Hematopoietic multipotent progenitor cell treated with erythropoietin and hydrocortisone succinate and interleukin-3 and kit ligand, for 8 days (in vitro differentiated cells): ENCODE results near the gene CREB3.

Experiments
- DNase-seq: peaks from one replicate; pipeline ENCODE4 v3.0.0-alpha.2; 2015

CREB3 gene

DNA sequence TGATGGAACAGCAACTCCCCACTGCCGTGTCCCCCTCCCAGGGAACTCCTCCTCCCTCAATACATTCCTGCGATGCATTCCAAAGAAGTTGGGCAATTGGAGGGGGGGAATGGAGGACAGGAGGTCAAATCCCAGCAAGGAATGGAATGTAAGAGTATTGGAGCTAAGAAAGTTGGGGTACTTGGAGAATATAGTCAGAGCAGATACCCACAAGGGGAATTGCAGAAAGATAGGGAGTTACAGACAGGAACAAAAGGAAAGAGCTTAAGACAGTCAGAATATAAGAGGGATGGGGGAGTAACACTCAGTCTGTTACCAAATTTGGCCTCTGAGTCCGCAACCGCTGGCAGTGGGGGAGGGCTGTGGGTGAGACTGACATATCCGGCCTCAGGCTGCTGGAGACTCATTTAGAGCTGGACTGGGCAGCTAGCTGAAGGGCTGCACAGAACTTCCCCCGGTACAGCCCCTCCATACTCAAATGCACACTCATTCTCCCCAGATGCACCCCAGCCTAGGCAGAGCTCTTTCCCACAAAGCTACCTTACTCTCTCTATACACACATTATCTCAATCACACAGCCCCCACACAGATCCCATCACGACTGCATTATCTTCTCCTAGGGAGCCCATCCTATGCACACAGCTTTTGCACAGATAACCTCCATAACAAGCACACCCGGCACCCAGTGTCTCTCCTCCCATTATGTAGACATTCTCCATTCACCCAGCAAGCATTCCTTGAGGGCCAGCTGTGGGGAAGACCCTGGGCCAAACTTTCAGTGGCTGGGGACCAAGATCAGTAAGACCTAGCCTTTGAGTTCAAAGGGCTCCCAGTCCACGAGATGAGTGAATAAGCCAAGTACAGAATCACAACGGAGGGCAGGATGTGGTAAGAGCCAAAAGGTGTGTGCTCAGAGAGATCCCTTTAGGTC is 4.2 kb upstream of the CREB3 start:
- peak; percentile 94 for DNase-seq

DNA sequence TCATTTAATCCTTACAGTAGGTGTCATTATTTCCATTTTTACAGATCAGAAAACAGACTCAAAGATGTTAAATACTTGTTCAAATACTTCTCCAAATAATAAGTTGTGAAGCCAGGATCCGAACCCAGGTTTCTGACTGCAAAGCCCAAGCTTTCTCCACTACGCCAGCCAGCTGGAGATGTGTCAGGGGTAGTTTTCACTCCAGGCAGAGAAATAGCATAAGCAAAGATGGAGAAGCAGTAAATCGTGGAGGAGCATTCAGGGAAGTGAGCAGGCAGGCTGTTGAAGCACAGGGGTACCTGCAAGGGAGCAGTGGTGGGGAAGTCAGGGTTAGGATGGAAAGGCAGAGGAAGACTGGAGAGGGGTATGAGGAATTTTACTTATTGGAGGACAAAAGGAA is 3.4 kb upstream of the CREB3 start:
- DNase-seq, result no peak

GRCh38 chr9:35729700-35730485 is 2.6 kb upstream of the CREB3 start:
- peak; percentile 79 for DNase-seq

DNA sequence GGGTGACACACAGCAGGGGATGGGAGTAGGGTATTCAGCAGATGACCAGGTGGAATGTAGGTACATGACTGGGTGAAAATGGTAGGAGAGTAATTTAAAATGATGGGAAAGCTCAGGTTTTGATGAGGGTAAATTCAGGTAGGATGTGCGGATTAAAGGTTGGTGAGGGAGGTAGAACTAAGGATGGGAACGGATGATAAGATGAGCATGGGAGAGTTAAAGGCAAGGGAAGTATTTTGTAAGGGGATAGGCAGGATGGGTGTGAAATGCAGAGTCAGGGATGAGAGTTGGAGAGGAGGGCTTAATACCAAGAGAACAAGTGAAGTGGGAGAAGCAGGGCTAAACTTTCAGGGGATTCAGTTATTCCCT is 2.0 kb upstream of the CREB3 start:
- no peak for DNase-seq

GRCh38 chr9:35731415-35732184 is 866 bp upstream of the CREB3 start:
- DNase-seq, result peak; percentile 61

DNA sequence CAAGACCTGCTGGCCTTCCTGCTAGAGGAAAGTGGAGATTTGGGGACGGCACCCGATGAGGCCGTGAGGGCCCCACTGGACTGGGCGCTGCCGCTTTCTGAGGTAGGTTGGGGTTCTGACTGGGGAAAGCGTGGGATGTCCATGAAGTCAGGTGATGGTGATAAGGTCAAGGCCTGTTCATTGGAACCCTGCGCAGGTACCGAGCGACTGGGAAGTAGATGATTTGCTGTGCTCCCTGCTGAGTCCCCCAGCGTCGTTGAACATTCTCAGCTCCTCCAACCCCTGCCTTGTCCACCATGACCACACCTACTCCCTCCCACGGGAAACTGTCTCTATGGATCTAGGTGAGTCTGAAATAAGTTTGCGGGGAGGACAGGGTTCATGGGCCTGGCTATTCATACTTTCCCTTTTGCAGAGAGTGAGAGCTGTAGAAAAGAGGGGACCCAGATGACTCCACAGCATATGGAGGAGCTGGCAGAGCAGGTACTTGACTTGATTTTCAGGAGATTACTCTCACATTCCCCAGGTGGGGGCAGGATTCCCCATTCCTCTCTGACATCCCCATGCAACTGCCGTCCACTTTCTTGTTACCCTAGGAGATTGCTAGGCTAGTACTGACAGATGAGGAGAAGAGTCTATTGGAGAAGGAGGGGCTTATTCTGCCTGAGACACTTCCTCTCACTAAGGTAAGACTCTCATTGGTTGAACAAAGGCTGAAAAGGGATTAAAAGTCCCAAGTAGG is 505 bp downstream of the CREB3 start:
- peak; percentile 58 for DNase-seq

GRCh38 chr9:35734096-35734495 is 1.6 kb downstream of the CREB3 start:
- DNase-seq, result no peak

- DNase-seq, result peak; percentile 87
These were observed 3.8 kb downstream of the CREB3 start for GRCh38 chr9:35736201-35736633.

- no peak for DNase-seq
These were observed 4.7 kb downstream of the CREB3 start for GRCh38 chr9:35737143-35737542.

GRCh38 chr9:35738186-35738585 is 5.7 kb downstream of the CREB3 start:
- no peak for DNase-seq

GRCh38 chr9:35738924-35739323 is 6.5 kb downstream of the CREB3 start:
- DNase-seq, result no peak

DNA sequence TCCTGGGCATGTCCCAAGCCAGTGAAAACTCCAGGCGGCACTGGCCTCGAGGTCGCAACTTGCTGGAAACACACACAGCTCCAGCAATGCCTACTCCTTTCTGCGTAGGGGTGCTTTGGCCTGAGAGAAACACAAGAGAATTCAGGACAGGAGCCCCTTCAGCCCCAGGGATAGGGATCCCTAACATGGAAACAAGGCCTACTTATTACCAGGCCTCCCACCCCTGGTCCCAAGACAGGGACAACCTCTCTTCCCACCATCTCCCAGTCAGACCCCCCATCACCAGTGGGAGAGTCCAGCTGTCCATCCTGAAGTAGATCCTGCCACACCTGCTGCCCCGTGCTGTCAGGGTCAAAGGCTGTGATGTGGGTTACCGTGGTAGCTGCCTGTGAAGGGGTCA is 7.8 kb downstream of the CREB3 start:
- DNase-seq, result no peak

- peak; percentile 38 for DNase-seq
These were observed 9.3 kb downstream of the CREB3 start for GRCh38 chr9:35741740-35742139.

GRCh38 chr9:35743452-35743851 is 11.0 kb downstream of the CREB3 start:
- no peak for DNase-seq

- DNase-seq, result no peak
These were observed 11.5 kb downstream of the CREB3 start for GRCh38 chr9:35743880-35744518.

DNA sequence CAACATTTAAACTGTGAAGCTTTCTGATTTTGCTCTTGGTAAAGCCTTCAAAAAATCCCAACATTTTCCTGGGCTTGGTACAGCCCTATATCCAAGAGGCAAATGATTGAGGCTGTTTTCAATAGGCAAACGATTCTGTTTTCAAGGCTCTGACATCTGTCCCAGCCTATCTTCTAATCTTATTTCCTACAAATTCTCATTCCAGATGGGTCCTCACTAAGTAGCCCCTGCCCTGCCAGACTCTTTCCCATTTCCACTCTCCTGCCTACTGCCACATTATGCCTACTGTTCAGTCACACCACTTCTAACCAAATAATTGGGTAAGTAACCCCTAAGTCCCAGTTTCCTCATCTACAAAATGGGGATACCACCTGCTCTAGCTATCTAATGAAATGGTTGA is 13.1 kb downstream of the CREB3 start:
- no peak for DNase-seq

DNA sequence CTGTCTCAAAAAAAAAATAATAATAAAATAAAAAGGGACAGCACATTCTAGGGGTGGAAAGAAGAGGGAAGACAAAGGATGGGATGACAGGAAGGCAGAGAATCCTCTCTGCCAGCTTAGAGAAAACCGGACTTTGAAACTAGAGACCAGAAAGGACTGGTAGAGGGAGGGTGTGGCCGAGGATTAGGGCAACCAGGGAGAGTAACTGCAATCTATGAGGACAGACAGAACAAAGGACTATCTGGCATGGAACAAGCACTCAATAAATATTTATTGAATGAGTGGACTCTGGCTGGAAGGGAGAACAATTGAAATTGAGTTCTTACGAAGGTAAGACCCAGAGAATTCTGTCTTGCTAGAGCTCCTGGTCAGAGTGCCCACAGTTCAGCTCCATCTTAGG is 14.1 kb downstream of the CREB3 start:
- no peak for DNase-seq

DNA sequence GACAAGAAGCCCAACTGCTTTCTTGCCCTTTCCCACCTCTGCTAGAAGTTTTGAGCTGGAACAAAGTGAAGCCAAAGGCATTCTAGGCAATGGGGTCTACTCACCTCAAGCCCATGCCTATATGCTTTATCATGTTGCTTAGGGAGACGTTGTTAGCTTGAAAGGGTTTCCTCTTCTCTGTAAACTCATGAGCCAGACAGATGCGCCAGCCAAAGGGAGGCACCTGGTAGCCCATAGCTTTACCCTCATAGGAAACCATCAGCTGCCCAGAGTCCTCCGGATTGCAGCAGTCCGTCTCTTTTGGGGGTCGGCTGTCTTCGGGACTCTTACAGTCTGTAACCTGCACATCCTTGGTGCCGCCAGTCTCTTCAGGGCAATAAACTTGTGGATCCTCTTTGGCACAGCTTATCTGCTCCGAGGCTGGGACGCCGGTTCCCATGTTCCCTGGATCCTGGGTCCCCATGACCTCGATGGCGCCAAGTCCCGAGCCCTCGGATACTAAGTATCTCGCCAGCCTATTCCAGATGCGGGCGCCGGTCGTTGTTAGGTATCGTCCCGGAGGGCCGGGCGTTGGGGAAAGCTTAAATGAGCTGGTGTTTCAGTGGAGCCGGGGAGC is 15.9 kb downstream of the CREB3 start:
- no peak for DNase-seq

GRCh38 chr9:35748858-35749514 is 16.5 kb downstream of the CREB3 start, which contains the start of the genes GBA2 and RGP1:
Gene GBA2 (minus strand): TSS chr9:35749228. CDS start chr9:35748704, 524 bp downstream.
Gene RGP1 (plus strand): TSS chr9:35749287. CDS start chr9:35749756, 469 bp downstream.
- peak; percentile 73 for DNase-seq

DNA sequence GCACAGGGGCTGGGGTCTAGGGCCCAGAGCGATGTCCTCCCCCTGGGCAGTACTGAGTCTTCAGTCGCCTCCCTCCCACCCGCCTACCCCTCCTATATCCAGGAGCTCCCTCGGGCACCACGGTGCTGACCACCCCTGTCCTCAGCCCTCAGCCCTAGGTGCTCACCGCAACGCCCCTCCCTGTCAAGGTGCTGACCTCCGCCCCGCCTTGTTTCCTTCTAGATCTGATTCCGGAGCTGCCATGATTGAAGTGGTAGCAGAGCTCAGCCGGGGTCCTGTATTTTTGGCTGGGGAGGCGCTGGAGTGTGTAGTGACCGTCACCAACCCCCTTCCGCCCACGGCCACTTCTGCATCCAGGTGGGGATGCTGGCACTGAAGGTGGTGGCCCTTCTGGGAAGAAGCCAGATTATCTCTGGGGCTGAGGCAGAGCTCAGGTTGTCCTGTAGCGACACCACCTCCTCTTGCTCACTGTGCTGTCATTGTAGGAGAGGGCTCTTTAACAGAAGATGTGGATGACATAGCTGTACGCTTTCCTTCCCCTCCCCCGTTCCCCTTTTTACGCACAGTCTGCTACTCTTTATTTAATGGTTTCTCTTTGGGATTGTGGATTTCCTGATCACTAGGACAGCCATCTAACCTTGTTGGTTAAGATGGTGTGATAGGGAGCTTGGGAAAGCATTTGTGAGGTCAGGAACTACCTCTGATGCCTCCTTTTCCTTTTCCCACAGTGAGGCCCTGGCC is 17.2 kb downstream of the CREB3 start:
- no peak for DNase-seq
